GM23248 (cell line): Measurements from ENCODE around the gene RTEL1. TPM values are rescaled to one million over a fixed set of nuclear protein-coding genes. Genes with fewer than 3 reads are reported as not detected.

Source experiments
- DNase-seq: peaks from one replicate; pipeline ENCODE4 v3.0.0-alpha.2; 2015
- H2AFZ ChIP-seq: fragments of 200-600 bp; sonication (generic); 2 replicates; pipeline ENCODE4 v1.6.1; 2016; ENCODE audit warnings: antibody characterized with exemption
- H3F3A ChIP-seq: fragments of 200-600 bp; sonication (generic); 2 replicates; pipeline ENCODE4 v1.6.1; 2016; ENCODE audit warnings: mild to moderate bottlenecking, antibody characterized with exemption, mixed run types; ENCODE audit not compliant: insufficient read depth
- H3K27ac ChIP-seq: fragments of 200-600 bp; sonication (generic); 2 replicates; pipeline ENCODE4 v1.5.1; 2016; ENCODE audit warnings: mild to moderate bottlenecking
- H3K27me3 ChIP-seq: fragments of 200-600 bp; sonication (generic); replicated peaks from 2 replicates; pipeline ENCODE4 v1.6.1; 2016; ENCODE audit warnings: mild to moderate bottlenecking; ENCODE audit not compliant: insufficient read depth
- H3K36me3 ChIP-seq: fragments of 200-600 bp; sonication (generic); 2 replicates; pipeline ENCODE4 v1.6.1; 2016; ENCODE audit warnings: low read depth, mild to moderate bottlenecking
- H3K4me1 ChIP-seq: fragments of 200-600 bp; sonication (generic); 2 replicates; pipeline ENCODE4 v1.6.1; 2016; ENCODE audit warnings: mild to moderate bottlenecking; ENCODE audit not compliant: insufficient read depth
- H3K4me2 ChIP-seq: fragments of 200-600 bp; sonication (generic); one replicate; pipeline ENCODE4 v1.6.1; 2016; ENCODE audit warnings: mild to moderate bottlenecking; ENCODE audit not compliant: unreplicated experiment
- H3K4me3 ChIP-seq: fragments of 200-600 bp; sonication (generic); 2 replicates; pipeline ENCODE4 v1.5.1; 2016; ENCODE audit warnings: mild to moderate bottlenecking
- H3K79me2 ChIP-seq: fragments of 200-600 bp; sonication (generic); 2 replicates; pipeline ENCODE4 v1.6.1; 2016; ENCODE audit warnings: mild to moderate bottlenecking; ENCODE audit not compliant: insufficient read depth
- H3K9ac ChIP-seq: fragments of 200-600 bp; sonication (generic); 2 replicates; pipeline ENCODE4 v1.6.1; 2016; ENCODE audit warnings: mild to moderate bottlenecking
- H3K9me2 ChIP-seq: fragments of 200-600 bp; sonication (generic); 2 replicates; pipeline ENCODE4 v1.6.1; 2016; ENCODE audit warnings: mixed run types, mild to moderate bottlenecking, moderate library complexity; ENCODE audit not compliant: insufficient read depth
- H3K9me3 ChIP-seq: fragments of 200-600 bp; sonication (generic); one replicate; pipeline ENCODE4 v1.6.1; 2017; ENCODE audit warnings: low read depth
- H4K20me1 ChIP-seq: fragments of 200-600 bp; sonication (generic); 2 replicates; pipeline ENCODE4 v1.6.0; 2016; ENCODE audit not compliant: insufficient read depth
- EZH2 ChIP-seq: fragments of 200-600 bp; sonication (generic); IDR thresholded peaks from 2 replicates; pipeline ENCODE4 v1.6.1; 2018; ENCODE audit warnings: antibody characterized with exemption, mild to moderate bottlenecking; ENCODE audit not compliant: insufficient read depth, poor library complexity, severe bottlenecking
- EZH2phosphoT487 ChIP-seq: fragments of 200-600 bp; sonication (generic); IDR thresholded peaks from 2 replicates; pipeline ENCODE4 v1.6.1; 2018; ENCODE audit warnings: antibody characterized with exemption, moderate library complexity, mild to moderate bottlenecking, low read depth; ENCODE audit not compliant: insufficient read depth
- WGBS, 2 experiments: methylation state at CpG; one replicate each; pipeline ENCODE4 v1.1.6; 2015 to 2017; ENCODE audit warnings: low lambda C conversion rate in 2 of 2, low coverage in 1 of 2; ENCODE audit errors: missing lambda C conversion rate in 2 of 2; 5-methylcytosine and 5-hydroxymethylcytosine counted together
- in situ Hi-C: fragments of 300-500 bp; cut with MboI; formaldehyde crosslinking; loops from 2 replicates; pipeline ENCODE4 v1.15.0; 2020
- polyA plus RNA-seq: library from polyadenylated mRNA; unstranded; fragments of >200 nt; fragmentation: Nextera tagmentation; extraction: Ambion mirVana; gene quantifications from 2 replicates; pipeline ENCODE4 v1.2.1, GENCODE V29; 2016
- total RNA-seq: library from RNA; depleted of rRNA; stranded (reverse); fragments of >200 nt; shearing (Covaris generic); gene quantifications from 2 replicates; pipeline ENCODE4 v1.2.3, GENCODE V29; 2014

RTEL1 gene
- total and polyA plus RNA-seq, 2 experiments from 2014 or later: 8.6 to 15.6 TPM

- no peaks in the 10 kb centered on the region for H3F3A ChIP-seq
- H3K9ac ChIP-seq: peak overlapping the region; percentile 86
- H3K27ac ChIP-seq: no peak overlapping the region
- H3K4me3 ChIP-seq: no peak overlapping the region
- H4K20me1 ChIP-seq: no peaks in the 10 kb centered on the region
- no peaks in the 10 kb centered on the region for H3K9me2 ChIP-seq
- in situ Hi-C loops: no loop called here
- no peaks in the 10 kb centered on the region for H3K9me3 ChIP-seq
- peaks cover 17% of the 10 kb centered on the region; the same call in 1 of the 2 replicates for H3K4me1 ChIP-seq
- no peak for DNase-seq
- 89% methylated on average over 8 of the region's 8 CpGs for WGBS, 2 experiments
- peak overlapping the region; percentile 87 for H3K4me2 ChIP-seq
- no peaks in the 10 kb centered on the region for H3K27me3 ChIP-seq
- H3K79me2 ChIP-seq: peaks cover 64% of the 10 kb centered on the region
- peaks cover 6% of the 10 kb centered on the region; the same call in 1 of the 2 replicates for H3K36me3 ChIP-seq
- no peak overlapping the region for H2AFZ ChIP-seq
- TF ChIP-seq EZH2phosphoT487 (no peak), EZH2 (no peak)
These were observed 47.3 kb downstream of the RTEL1 start for GRCh38 chr20:63705232-63706026.

GRCh38 chr20:63706027-63706695, 48.0 kb downstream of the RTEL1 start:
- H4K20me1 ChIP-seq: no peaks in the 10 kb centered on the region
- no peak overlapping the region for H2AFZ ChIP-seq
- in situ Hi-C loops: no loop called here
- no peaks in the 10 kb centered on the region for H3F3A ChIP-seq
- peak overlapping the region; percentile 65 for H3K27ac ChIP-seq
- H3K4me2 ChIP-seq: peak overlapping the region; percentile 87
- no peaks in the 10 kb centered on the region for H3K9me3 ChIP-seq
- WGBS, 2 experiments: 66 to 68% methylated on average over 12 of the region's 12 CpGs
- no peak for DNase-seq
- peaks cover 17% of the 10 kb centered on the region; the same call in 1 of the 2 replicates for H3K4me1 ChIP-seq
- H3K36me3 ChIP-seq: peaks cover 11% of the 10 kb centered on the region; the same call in 1 of the 2 replicates
- no peaks in the 10 kb centered on the region for H3K27me3 ChIP-seq
- no peaks in the 10 kb centered on the region for H3K9me2 ChIP-seq
- peak overlapping the region; percentile 86 for H3K9ac ChIP-seq
- no peak for TF ChIP-seq EZH2
- TF ChIP-seq EZH2phosphoT487: no peak
- H3K4me3 ChIP-seq: peak overlapping the region; percentile 80
- peaks cover 71% of the 10 kb centered on the region for H3K79me2 ChIP-seq

- peaks cover 79% of the 10 kb centered on the region for H3K79me2 ChIP-seq
- peak overlapping the region; percentile 80 for H3K4me3 ChIP-seq
- TF ChIP-seq EZH2phosphoT487 (no peak), EZH2 (no peak)
- no peaks in the 10 kb centered on the region for H3K9me2 ChIP-seq
- in situ Hi-C loops: no loop called here
- peak; percentile 80 for DNase-seq
- H3K27ac ChIP-seq: peak overlapping the region; percentile 65
- peak overlapping the region; percentile 87 for H3K4me2 ChIP-seq
- no peaks in the 10 kb centered on the region for H3F3A ChIP-seq
- H3K4me1 ChIP-seq: peaks cover 17% of the 10 kb centered on the region; the same call in 1 of the 2 replicates
- peaks cover 19% of the 10 kb centered on the region for H3K36me3 ChIP-seq
- no peaks in the 10 kb centered on the region for H3K9me3 ChIP-seq
- 5 to 10% methylated on average over 33 to 55 of the region's 56 CpGs for WGBS, 2 experiments
- H2AFZ ChIP-seq: peak overlapping the region; percentile 35; the same call in 1 of the 2 replicates
- peak overlapping the region; percentile 86 for H3K9ac ChIP-seq
- H4K20me1 ChIP-seq: no peaks in the 10 kb centered on the region
- no peaks in the 10 kb centered on the region for H3K27me3 ChIP-seq
These were observed 48.9 kb downstream of the RTEL1 start for GRCh38 chr20:63706852-63707557.
